ENCODE measurements around the gene COPZ1.

Gene COPZ1

GRCh38 chr12:54340846-54341245, 15.9 kb downstream of the COPZ1 start:
- TF ChIP-seq TAF1 (IDR thresholded peaks at IDR 0.05; ENCODE audit: borderline replicate concordance, insufficient read depth, low read length) (no peak), FOXP2 (optimal IDR thresholded peaks at IDR 0.05; ENCODE audit: borderline replicate concordance, extremely low read depth, extremely low read length, insufficient read depth) (no peak), POLR2AphosphoS5 (IDR thresholded peaks at IDR 0.05; ENCODE audit: low read depth, low read length) (no peak), REST (IDR thresholded peaks at IDR 0.05; ENCODE audit: insufficient read depth in 1 of 2, low read depth in 2 of 2, low read length in 2 of 2) (no peak), SIN3A (IDR thresholded peaks at IDR 0.05; ENCODE audit: borderline replicate concordance, insufficient read depth, low read length) (no peak)

- TF ChIP-seq FOXP2 (optimal IDR thresholded peaks at IDR 0.05; ENCODE audit: borderline replicate concordance, extremely low read depth, extremely low read length, insufficient read depth), result no peak
- no peak for TF ChIP-seq TAF1 (IDR thresholded peaks at IDR 0.05; ENCODE audit: borderline replicate concordance, insufficient read depth, low read length)
- TF ChIP-seq POLR2AphosphoS5 (IDR thresholded peaks at IDR 0.05; ENCODE audit: low read depth, low read length), result no peak
Measured at GRCh38 chr12:54341378-54342300, 16.7 kb downstream of the COPZ1 start.

GRCh38 chr12:54349036-54349435, 24.1 kb downstream of the COPZ1 start:
- no peak for TF ChIP-seq SIN3A (IDR thresholded peaks at IDR 0.05; ENCODE audit: borderline replicate concordance, insufficient read depth, low read length)
- TF ChIP-seq REST (IDR thresholded peaks at IDR 0.05; ENCODE audit: insufficient read depth in 1 of 2, low read depth in 2 of 2, low read length in 2 of 2), result no peak
- TF ChIP-seq TAF1 (IDR thresholded peaks at IDR 0.05; ENCODE audit: borderline replicate concordance, insufficient read depth, low read length), result no peak
- TF ChIP-seq FOXP2 (optimal IDR thresholded peaks at IDR 0.05; ENCODE audit: borderline replicate concordance, extremely low read depth, extremely low read length, insufficient read depth), result no peak
- no peak for TF ChIP-seq POLR2AphosphoS5 (IDR thresholded peaks at IDR 0.05; ENCODE audit: low read depth, low read length)

- no peak for TF ChIP-seq POLR2AphosphoS5 (IDR thresholded peaks at IDR 0.05; ENCODE audit: low read depth, low read length)
- TF ChIP-seq SIN3A (IDR thresholded peaks at IDR 0.05; ENCODE audit: borderline replicate concordance, insufficient read depth, low read length), result no peak
- TF ChIP-seq REST (IDR thresholded peaks at IDR 0.05; ENCODE audit: insufficient read depth in 1 of 2, low read depth in 2 of 2, low read length in 2 of 2), result no peak
- no peak for TF ChIP-seq TAF1 (IDR thresholded peaks at IDR 0.05; ENCODE audit: borderline replicate concordance, insufficient read depth, low read length)
- no peak for TF ChIP-seq FOXP2 (optimal IDR thresholded peaks at IDR 0.05; ENCODE audit: borderline replicate concordance, extremely low read depth, extremely low read length, insufficient read depth)
Measured at GRCh38 chr12:54349679-54350078, 24.7 kb downstream of the COPZ1 start.

- TF ChIP-seq POLR2AphosphoS5 (IDR thresholded peaks at IDR 0.05; ENCODE audit: low read depth, low read length), result no peak
- TF ChIP-seq FOXP2 (optimal IDR thresholded peaks at IDR 0.05; ENCODE audit: borderline replicate concordance, extremely low read depth, extremely low read length, insufficient read depth), result no peak
Measured at GRCh38 chr12:54350743-54351142, 25.8 kb downstream of the COPZ1 start.

- TF ChIP-seq POLR2AphosphoS5 (IDR thresholded peaks at IDR 0.05; ENCODE audit: low read depth, low read length), result 0 out of 2 replicates have a peak, but pooled peaks have one; percentile 25
- TF ChIP-seq FOXP2 (optimal IDR thresholded peaks at IDR 0.05; ENCODE audit: borderline replicate concordance, extremely low read depth, extremely low read length, insufficient read depth), result no peak
- TF ChIP-seq SIN3A (IDR thresholded peaks at IDR 0.05; ENCODE audit: borderline replicate concordance, insufficient read depth, low read length), result no peak
- TF ChIP-seq REST (IDR thresholded peaks at IDR 0.05; ENCODE audit: insufficient read depth in 1 of 2, low read depth in 2 of 2, low read length in 2 of 2), result no peak
Measured at GRCh38 chr12:54351341-54351740, 26.4 kb downstream of the COPZ1 start.

Data from PFSK-1 (cell line).